GM19193 (cell line): ENCODE measurements around the gene DTD2.

ENCODE experiments used
- POLR2A ChIP-seq: IDR thresholded peaks from 4 replicates; pipeline ENCODE4 v1.6.1; 2011; ENCODE audit not compliant: insufficient read depth, insufficient read length; ENCODE audit errors: extremely low read depth

Gene DTD2

GRCh38 chr14:31456841-31457664, at the start of gene DTD2:
DTD2 (minus strand) TSS chr14:31457506; CDS start chr14:31457393, 113 bp downstream.
- TF ChIP-seq POLR2A = peak; percentile 91

- TF ChIP-seq POLR2A = no peak
These were observed 48.1 kb upstream of the DTD2 start for GRCh38 chr14:31505411-31505810.

- no peak for TF ChIP-seq POLR2A
These were observed 44.6 kb upstream of the DTD2 start for GRCh38 chr14:31501870-31502269.

GRCh38 chr14:31492759-31493498, 35.6 kb upstream of the DTD2 start:
- no peak for TF ChIP-seq POLR2A

- TF ChIP-seq POLR2A = no peak
These were observed 32.4 kb upstream of the DTD2 start for GRCh38 chr14:31489691-31490090.

- no peak for TF ChIP-seq POLR2A
These were observed 30.6 kb upstream of the DTD2 start, which contains the start of gene GPR33 for GRCh38 chr14:31487886-31488285. GPR33 (minus strand) TSS chr14:31488039; CDS start chr14:31483965, 4,074 bp downstream.

- no peak for TF ChIP-seq POLR2A
These were observed 29.5 kb upstream of the DTD2 start for GRCh38 chr14:31486764-31487163.

- no peak for TF ChIP-seq POLR2A
These were observed 27.4 kb upstream of the DTD2 start for GRCh38 chr14:31484754-31485153.

GRCh38 chr14:31480156-31480555, 22.9 kb upstream of the DTD2 start:
- TF ChIP-seq POLR2A = no peak

- TF ChIP-seq POLR2A = no peak
These were observed 21.7 kb upstream of the DTD2 start for GRCh38 chr14:31479027-31479426.

- TF ChIP-seq POLR2A = no peak
These were observed 19.9 kb upstream of the DTD2 start for GRCh38 chr14:31477248-31477647.

- no peak for TF ChIP-seq POLR2A
These were observed 19.0 kb upstream of the DTD2 start for GRCh38 chr14:31476131-31476866.

GRCh38 chr14:31466554-31466953, 9.2 kb upstream of the DTD2 start:
- no peak for TF ChIP-seq POLR2A

GRCh38 chr14:31465111-31465510, 7.8 kb upstream of the DTD2 start:
- TF ChIP-seq POLR2A = no peak

GRCh38 chr14:31461545-31461944, 4.2 kb upstream of the DTD2 start:
- TF ChIP-seq POLR2A = no peak
